ENCODE results near the gene TLE7. TPM values are rescaled to one million over a fixed set of nuclear protein-coding genes. Genes with fewer than 3 reads are reported as not detected.

Gene TLE7
- total RNA-seq, 4 donors from 2014 or later = not detected

DNA sequence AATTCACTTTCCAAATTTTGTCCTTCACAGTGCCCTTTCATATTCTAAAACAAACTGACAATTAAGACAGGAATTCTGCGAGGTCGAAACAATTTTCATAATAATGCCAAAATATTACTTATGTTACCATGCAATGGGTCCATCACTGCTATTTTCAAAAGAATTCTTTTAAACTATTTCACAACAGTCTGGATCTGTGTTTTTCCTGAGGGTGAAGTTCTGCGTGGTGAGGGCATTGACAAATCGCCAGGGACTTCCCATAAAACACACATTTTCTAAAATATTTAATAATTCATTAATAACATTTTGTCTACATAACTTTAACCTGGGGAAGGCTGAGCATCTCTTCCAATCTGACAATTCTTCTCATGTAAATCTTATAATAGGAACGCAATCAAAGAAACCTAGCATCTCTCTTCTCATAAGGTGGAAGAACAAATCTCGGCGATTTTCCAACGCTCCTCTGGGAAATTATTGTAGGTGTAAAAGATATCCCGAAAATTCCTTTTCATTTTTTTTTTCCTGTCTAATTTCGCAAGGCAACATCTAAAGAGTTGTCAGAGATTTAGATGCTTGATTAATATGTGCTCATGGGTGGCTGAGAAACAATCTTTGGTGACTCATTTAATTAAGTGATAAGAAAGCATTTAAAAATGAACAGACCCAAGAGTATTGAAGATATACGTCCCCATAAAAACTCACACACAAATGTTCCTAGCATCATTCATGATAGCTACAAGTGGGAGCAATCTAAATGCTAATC is 41.9 kb downstream of the TLE7 start:
- no peak for DNase-seq (ENCODE audit: low spot score in 2 of 2)
- intact Hi-C loops (cut with DNase I; ENCODE audit: low total_unique reads) = no loop called here
- TF ChIP-seq POLR2A (IDR thresholded peaks at IDR 0.05) = no peak
- TF ChIP-seq, protein P1, sequence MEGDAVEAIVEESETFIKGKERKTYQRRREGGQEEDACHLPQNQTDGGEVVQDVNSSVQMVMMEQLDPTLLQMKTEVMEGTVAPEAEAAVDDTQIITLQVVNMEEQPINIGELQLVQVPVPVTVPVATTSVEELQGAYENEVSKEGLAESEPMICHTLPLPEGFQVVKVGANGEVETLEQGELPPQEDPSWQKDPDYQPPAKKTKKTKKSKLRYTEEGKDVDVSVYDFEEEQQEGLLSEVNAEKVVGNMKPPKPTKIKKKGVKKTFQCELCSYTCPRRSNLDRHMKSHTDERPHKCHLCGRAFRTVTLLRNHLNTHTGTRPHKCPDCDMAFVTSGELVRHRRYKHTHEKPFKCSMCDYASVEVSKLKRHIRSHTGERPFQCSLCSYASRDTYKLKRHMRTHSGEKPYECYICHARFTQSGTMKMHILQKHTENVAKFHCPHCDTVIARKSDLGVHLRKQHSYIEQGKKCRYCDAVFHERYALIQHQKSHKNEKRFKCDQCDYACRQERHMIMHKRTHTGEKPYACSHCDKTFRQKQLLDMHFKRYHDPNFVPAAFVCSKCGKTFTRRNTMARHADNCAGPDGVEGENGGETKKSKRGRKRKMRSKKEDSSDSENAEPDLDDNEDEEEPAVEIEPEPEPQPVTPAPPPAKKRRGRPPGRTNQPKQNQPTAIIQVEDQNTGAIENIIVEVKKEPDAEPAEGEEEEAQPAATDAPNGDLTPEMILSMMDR (IDR thresholded peaks at IDR 0.05) = no peak
- H3K4me3 ChIP-seq (ENCODE audit: low read depth, poor library complexity, severe bottlenecking) = no peak overlapping the region
- WGBS, 2 donors = 58 to 63% methylated on average over 11 of the region's 11 CpGs

DNA sequence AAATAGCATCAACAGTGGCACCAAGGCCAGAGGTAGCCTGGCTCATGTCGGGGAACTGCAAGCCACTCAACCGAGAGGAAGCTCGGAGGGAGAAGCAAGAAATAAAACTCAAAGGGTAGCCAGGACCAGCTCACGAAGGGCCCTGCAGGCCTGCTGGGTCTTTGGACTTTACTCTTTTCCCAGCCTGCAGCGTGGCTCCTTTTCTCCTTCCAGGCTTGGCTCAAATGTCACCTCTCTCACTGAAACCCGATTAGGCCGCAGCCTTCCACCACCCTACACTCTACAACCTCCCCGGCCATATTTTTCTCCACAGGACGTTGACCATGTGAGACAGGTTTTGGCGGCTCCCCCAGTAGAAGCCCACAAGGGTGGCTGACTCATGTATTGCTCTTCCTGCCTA is 45.3 kb downstream of the TLE7 start:
- intact Hi-C loops (cut with DNase I; ENCODE audit: low total_unique reads) = no loop called here
- H3K4me3 ChIP-seq (ENCODE audit: low read depth, poor library complexity, severe bottlenecking) = no peak overlapping the region
- no peak for TF ChIP-seq POLR2A (IDR thresholded peaks at IDR 0.05)
- TF ChIP-seq, protein P1 (IDR thresholded peaks at IDR 0.05) = no peak
- 75 to 81% methylated on average over 10 of the region's 10 CpGs for WGBS, 2 donors
- no peak for DNase-seq (ENCODE audit: low spot score in 2 of 2)

DNA sequence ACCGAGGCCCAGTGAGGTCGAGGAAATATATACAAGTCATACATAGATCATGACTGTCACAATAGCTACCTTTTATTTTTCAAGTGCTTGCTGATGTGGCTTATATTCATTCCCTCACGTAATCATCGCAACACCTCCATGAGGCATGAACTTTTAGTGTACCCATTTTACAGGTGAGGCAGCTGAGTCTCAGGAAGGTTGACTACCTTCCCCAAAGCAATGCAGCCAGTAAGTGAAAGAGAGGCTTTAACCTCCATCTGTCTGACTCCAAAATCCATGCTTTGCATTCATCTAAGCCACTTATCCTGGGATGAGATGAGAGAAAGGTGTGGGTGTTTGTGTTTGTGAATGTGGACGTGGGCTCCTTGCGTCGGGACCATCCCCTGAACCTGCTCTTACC is 52.5 kb downstream of the TLE7 start:
- intact Hi-C loops (cut with DNase I; ENCODE audit: low total_unique reads) = no loop called here
- DNase-seq (ENCODE audit: low spot score in 2 of 2) = no peak
- TF ChIP-seq POLR2A (IDR thresholded peaks at IDR 0.05) = no peak
- TF ChIP-seq, protein P1 (IDR thresholded peaks at IDR 0.05) = no peak
- H3K4me3 ChIP-seq (ENCODE audit: low read depth, poor library complexity, severe bottlenecking) = no peak overlapping the region
- WGBS, 2 donors = 78 to 79% methylated on average over 7 of the region's 7 CpGs

DNA sequence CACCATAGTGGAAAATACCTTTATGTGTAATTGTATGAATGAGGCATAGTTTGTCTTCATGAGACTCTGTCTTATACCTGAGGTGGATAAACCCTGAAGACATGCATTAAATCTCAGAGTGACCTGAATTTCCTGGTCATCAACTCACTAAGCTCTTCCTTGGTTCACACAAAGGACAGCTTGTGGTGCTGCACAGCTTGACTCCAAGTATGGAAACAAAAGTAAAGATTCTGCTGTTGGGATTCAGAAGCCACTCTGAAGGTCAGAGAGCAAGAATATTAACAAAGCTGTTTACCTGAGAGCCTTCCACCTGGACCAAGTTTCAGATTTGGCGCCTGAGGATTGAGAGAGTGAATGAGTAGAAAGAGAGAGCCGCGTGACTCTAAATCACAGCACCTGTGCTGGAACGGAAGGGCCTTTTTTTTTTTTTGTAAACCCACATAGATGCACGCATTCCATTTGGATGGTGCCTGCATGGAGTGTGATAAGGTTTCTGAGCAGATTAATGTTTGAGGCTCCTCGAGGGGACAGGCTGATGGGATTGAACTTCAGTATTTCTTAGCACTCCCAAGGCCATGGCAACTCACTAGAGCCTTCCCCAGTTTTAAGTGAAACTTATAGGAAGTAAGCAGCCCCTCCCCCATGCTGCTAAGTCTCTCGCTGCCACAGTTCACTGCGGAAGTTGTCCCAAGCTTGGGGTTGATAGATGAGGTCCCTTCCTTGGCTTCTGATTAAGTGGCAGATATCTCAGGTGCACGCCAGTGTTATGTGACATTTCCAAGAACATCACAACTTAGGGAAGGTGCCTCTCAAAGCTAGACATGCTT is 54.6 kb downstream of the TLE7 start:
- H3K4me3 ChIP-seq (ENCODE audit: low read depth, poor library complexity, severe bottlenecking) = no peak overlapping the region
- intact Hi-C loops (cut with DNase I; ENCODE audit: low total_unique reads) = no loop called here
- TF ChIP-seq, protein P1 (IDR thresholded peaks at IDR 0.05) = no peak
- no peak for TF ChIP-seq POLR2A (IDR thresholded peaks at IDR 0.05)
- DNase-seq (ENCODE audit: low spot score in 2 of 2) = no peak
- WGBS, 2 donors = 15 to 17% methylated on average over 9 of the region's 9 CpGs

DNA sequence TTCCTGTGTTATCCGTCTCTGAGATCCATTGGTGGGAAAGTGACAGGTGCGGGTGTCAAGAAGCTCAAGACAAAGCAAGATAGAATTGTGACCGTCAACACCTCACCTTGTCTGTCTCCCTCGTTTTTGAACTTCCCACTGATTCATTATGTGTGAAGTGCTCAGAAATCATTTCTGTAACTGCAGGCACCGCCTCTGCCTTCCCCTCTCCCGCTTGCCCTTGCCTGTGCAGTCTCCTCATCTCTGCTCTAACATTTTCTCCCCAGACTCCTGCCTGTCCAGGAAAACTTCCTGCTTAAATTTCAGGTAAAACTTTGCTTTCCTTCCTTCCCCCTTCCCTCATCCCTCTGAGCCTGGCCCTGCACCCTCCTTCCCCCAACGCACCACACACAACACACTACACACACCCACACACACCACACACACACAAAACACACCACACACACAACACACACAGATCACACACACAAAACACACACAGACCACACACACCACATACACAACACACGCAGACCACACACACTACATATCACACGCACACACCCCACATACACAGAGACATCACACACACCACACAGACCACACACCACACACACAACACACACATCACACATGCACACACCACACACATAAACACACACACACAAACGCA is 57.7 kb downstream of the TLE7 start:
- no peak for DNase-seq (ENCODE audit: low spot score in 2 of 2)
- intact Hi-C loops (cut with DNase I; ENCODE audit: low total_unique reads) = no loop called here
- no peak overlapping the region for H3K4me3 ChIP-seq (ENCODE audit: low read depth, poor library complexity, severe bottlenecking)
- 56 to 60% methylated on average over 10 of the region's 10 CpGs for WGBS, 2 donors
- TF ChIP-seq, protein P1 (IDR thresholded peaks at IDR 0.05) = no peak
- no peak for TF ChIP-seq POLR2A (IDR thresholded peaks at IDR 0.05)

All from lower leg skin (tissue), 4 donors.